Smooth muscle cell (in vitro differentiated cells): Measurements from ENCODE around the gene CDYL2. TPM values are rescaled to one million over a fixed set of nuclear protein-coding genes. Genes with fewer than 3 reads are reported as not detected.

Experiments used
- DNase-seq: peaks from one replicate; lab custom pipeline; 2025; ENCODE audit not compliant: unreplicated experiment; lab: John Stamatoyannopoulos, UW
- H2AFZ ChIP-seq: fragments of 200-600 bp; sonication (generic); 2 replicates; pipeline ENCODE4 v1.6.0; 2016; ENCODE audit warnings: antibody characterized with exemption, low read depth, mild to moderate bottlenecking
- H3F3A ChIP-seq: fragments of 200-600 bp; sonication (generic); 2 replicates; pipeline ENCODE4 v1.6.0; 2017; ENCODE audit warnings: antibody characterized with exemption, low read depth
- H3K27ac ChIP-seq: fragments of 200-600 bp; sonication (generic); 2 replicates; pipeline ENCODE4 v1.5.1; 2016; ENCODE audit warnings: low read depth, mild to moderate bottlenecking
- H3K27me3 ChIP-seq: fragments of 200-600 bp; sonication (generic); 2 replicates; pipeline ENCODE4 v1.6.1; 2016; ENCODE audit warnings: low read depth, mild to moderate bottlenecking
- H3K36me3 ChIP-seq: fragments of 200-600 bp; sonication (generic); 2 replicates; pipeline ENCODE4 v1.5.1; 2016; ENCODE audit warnings: low read depth
- H3K4me1 ChIP-seq: fragments of 200-600 bp; sonication (generic); 2 replicates; pipeline ENCODE4 v1.5.1; 2016; ENCODE audit warnings: low read depth
- H3K4me2 ChIP-seq: fragments of 200-600 bp; sonication (generic); 2 replicates; pipeline ENCODE4 v1.6.0; 2016; ENCODE audit warnings: mild to moderate bottlenecking
- H3K4me3 ChIP-seq: fragments of 200-600 bp; sonication (generic); 2 replicates; pipeline ENCODE4 v1.5.1; 2016; ENCODE audit warnings: mild to moderate bottlenecking
- H3K79me2 ChIP-seq: fragments of 200-600 bp; sonication (generic); 2 replicates; pipeline ENCODE4 v1.6.0; 2016; ENCODE audit warnings: low read depth, mild to moderate bottlenecking
- H3K9ac ChIP-seq: fragments of 200-600 bp; sonication (generic); 2 replicates; pipeline ENCODE4 v1.6.0; 2016; ENCODE audit warnings: low read depth
- H3K9me3 ChIP-seq: fragments of 200-600 bp; sonication (generic); replicated peaks from 2 replicates; pipeline ENCODE4 v1.5.1; 2016; ENCODE audit warnings: low read depth
- H4K20me1 ChIP-seq: fragments of 200-600 bp; sonication (generic); 2 replicates; pipeline ENCODE4 v1.6.0; 2016; ENCODE audit warnings: low read depth
- WGBS: methylation state at CpG from one replicate; pipeline ENCODE4 v1.1.7; 2016; ENCODE audit warnings: low lambda C conversion rate; 5-methylcytosine and 5-hydroxymethylcytosine counted together
- polyA plus RNA-seq: library from polyadenylated mRNA; unstranded; fragments of >200 nt; fragmentation: Nextera tagmentation; extraction: Ambion mirVana; gene quantifications from 2 replicates; pipeline ENCODE4 v1.2.1, GENCODE V29; 2016
- total RNA-seq: library from RNA; depleted of rRNA; stranded (reverse); fragments of >200 nt; gene quantifications from 2 replicates; pipeline ENCODE4 v1.2.3, GENCODE V29; 2014
- TF ChIP-seq, protein P1 (sequence below): fragments of 200-600 bp; sonication (generic); IDR thresholded peaks from 2 replicates; pipeline ENCODE4 v1.5.1; 2017; ENCODE audit warnings: borderline replicate concordance, mild to moderate bottlenecking, antibody characterized with exemption; ENCODE audit not compliant: insufficient read depth, poor library complexity, severe bottlenecking

CDYL2 gene
- total and polyA plus RNA-seq, 2 experiments from 2014 or later: 2.0 to 2.9 TPM

DNA sequence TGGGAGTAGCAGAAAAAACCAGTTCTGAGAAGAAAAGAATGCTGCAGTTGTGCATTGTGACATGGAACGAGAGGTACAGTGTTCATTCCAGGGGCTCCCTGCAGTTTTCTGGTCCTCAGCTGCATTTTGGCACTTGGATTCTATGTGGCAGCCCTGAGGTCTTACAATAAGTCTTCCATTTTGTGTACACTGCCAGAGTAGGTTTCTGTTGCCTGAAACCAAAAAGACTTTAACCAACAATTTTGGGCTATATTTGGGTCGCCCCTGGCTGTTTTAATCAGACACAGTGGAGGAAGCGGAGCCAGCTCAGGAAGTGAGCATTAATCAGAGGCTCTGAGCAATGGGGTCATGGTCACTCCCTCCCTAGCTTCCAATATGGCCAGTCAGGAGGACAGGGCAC lies 247.9 kb downstream of the CDYL2 start:
- Histone ChIP-seq H3K9me3 (no peaks in the 10 kb centered on the region), H3K36me3 (no peaks in the 10 kb centered on the region), H3K9ac (no peak overlapping the region), H3K27me3 (peaks cover 35% of the 10 kb centered on the region), H4K20me1 (no peaks in the 10 kb centered on the region), H3F3A (no peaks in the 10 kb centered on the region), H3K27ac (no peak overlapping the region), H3K4me3 (no peak overlapping the region), H3K79me2 (no peaks in the 10 kb centered on the region), H3K4me1 (no peaks in the 10 kb centered on the region), H3K4me2 (no peak overlapping the region), H2AFZ (no peak overlapping the region)
- no peak for DNase-seq
- WGBS: 52% methylated on average over 3 of the region's 3 CpGs
- TF ChIP-seq, protein P1, sequence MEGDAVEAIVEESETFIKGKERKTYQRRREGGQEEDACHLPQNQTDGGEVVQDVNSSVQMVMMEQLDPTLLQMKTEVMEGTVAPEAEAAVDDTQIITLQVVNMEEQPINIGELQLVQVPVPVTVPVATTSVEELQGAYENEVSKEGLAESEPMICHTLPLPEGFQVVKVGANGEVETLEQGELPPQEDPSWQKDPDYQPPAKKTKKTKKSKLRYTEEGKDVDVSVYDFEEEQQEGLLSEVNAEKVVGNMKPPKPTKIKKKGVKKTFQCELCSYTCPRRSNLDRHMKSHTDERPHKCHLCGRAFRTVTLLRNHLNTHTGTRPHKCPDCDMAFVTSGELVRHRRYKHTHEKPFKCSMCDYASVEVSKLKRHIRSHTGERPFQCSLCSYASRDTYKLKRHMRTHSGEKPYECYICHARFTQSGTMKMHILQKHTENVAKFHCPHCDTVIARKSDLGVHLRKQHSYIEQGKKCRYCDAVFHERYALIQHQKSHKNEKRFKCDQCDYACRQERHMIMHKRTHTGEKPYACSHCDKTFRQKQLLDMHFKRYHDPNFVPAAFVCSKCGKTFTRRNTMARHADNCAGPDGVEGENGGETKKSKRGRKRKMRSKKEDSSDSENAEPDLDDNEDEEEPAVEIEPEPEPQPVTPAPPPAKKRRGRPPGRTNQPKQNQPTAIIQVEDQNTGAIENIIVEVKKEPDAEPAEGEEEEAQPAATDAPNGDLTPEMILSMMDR: no peak

DNA sequence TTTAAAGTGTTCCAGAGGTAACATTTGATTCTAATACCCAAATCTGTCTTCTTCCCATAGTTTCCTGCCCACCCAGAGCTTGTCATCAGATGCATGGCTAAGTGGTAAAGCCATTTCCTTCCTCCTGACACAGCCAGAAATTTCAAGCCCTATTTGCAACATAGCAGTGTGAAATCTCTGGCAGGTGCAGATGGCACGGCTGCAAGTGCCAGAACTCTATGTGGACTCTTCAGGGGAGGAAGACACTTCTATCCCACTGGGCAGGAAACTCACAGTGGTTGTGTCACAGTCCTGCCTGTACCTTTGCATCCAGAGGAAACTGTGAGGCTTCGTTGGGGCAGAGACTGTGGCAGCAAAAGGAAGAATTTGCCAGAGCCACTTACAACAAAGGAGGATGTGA lies 250.4 kb downstream of the CDYL2 start:
- 44% methylated on average over 2 of the region's 2 CpGs for WGBS
- DNase-seq: no peak
- H4K20me1 ChIP-seq: no peaks in the 10 kb centered on the region
- H3K79me2 ChIP-seq: no peaks in the 10 kb centered on the region
- H3K4me2 ChIP-seq: no peak overlapping the region
- H3F3A ChIP-seq: no peaks in the 10 kb centered on the region
- H3K4me3 ChIP-seq: no peak overlapping the region
- no peak overlapping the region for H3K9ac ChIP-seq
- no peaks in the 10 kb centered on the region for H3K9me3 ChIP-seq
- no peak overlapping the region for H3K27ac ChIP-seq
- peaks cover 17% of the 10 kb centered on the region for H3K27me3 ChIP-seq
- TF ChIP-seq, protein P1: no peak
- H2AFZ ChIP-seq: no peak overlapping the region
- no peaks in the 10 kb centered on the region for H3K36me3 ChIP-seq
- H3K4me1 ChIP-seq: no peaks in the 10 kb centered on the region

DNA sequence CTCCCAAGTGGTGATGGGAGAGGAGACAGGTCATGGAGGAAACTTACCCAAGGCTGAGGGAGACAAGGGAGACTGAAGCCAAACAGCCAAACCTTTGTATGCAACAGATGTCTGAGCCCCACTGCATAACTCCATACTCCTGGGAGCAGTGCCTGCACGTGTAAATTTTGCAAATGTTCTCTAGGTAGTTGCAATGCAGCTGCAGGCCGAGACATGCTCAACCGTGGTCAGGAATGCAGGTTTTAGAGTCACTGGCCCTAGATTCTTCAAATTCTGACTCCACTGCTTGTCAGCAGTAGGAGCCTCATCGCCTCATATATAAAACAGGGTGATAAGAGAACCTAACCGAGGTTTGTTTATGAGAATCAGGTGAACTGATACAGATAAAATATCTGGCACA lies 252.1 kb downstream of the CDYL2 start:
- H3K27me3 ChIP-seq: peaks cover 17% of the 10 kb centered on the region
- H4K20me1 ChIP-seq: no peaks in the 10 kb centered on the region
- no peak overlapping the region for H3K27ac ChIP-seq
- TF ChIP-seq, protein P1: no peak
- DNase-seq: no peak
- no peaks in the 10 kb centered on the region for H3K36me3 ChIP-seq
- no peaks in the 10 kb centered on the region for H3F3A ChIP-seq
- H3K4me1 ChIP-seq: no peaks in the 10 kb centered on the region
- no peaks in the 10 kb centered on the region for H3K9me3 ChIP-seq
- no peaks in the 10 kb centered on the region for H3K79me2 ChIP-seq
- H3K4me2 ChIP-seq: no peak overlapping the region
- H3K4me3 ChIP-seq: no peak overlapping the region
- 67% methylated on average over 5 of the region's 5 CpGs for WGBS
- H3K9ac ChIP-seq: no peak overlapping the region
- no peak overlapping the region for H2AFZ ChIP-seq

Other genes with a start within 250 kb of the CDYL2 start
- 53.2 and 56.6 TPM in 2 replicates for gene CMC2, start 202.3 kb upstream of the CDYL2 start, total RNA-seq
- gene CMC2, start 202.3 kb upstream of the CDYL2 start, polyA plus RNA-seq: 95.5 and 110 TPM in 2 replicates
- gene CENPN, start 202.6 kb upstream of the CDYL2 start, total RNA-seq: 18.8 and 24.4 TPM in 2 replicates
- gene CENPN, start 202.6 kb upstream of the CDYL2 start, polyA plus RNA-seq: 14.2 and 25.1 TPM in 2 replicates
- gene ATMIN, start 231.2 kb upstream of the CDYL2 start, total RNA-seq: 35.4 and 38.3 TPM in 2 replicates
- gene ATMIN, start 231.2 kb upstream of the CDYL2 start, polyA plus RNA-seq: 28.7 and 29.5 TPM in 2 replicates